Panc1 (cell line): ENCODE measurements around the gene TMTC2. TPM values are rescaled to one million over a fixed set of nuclear protein-coding genes. Genes with fewer than 3 reads are reported as not detected.

Source experiments
- ATAC-seq: fragments of 200-7000 bp; cut with Tn5 transposase; 2 replicates; pipeline ENCODE4 v1.9.1; 2020; ENCODE audit warnings: mild to moderate bottlenecking, moderate library complexity
- BruUV-seq: library from RNA; stranded (reverse); fragments of 400-500 nt; replicated peaks from 2 replicates; lab custom pipeline; 2021; lab: Mats Ljungman, UMichigan
- CTCF ChIA-PET: fragments of 300-600 bp; sonication (Branson Sonifier 250); formaldehyde crosslinking; loops from one replicate; lab custom pipeline; 2022; ENCODE audit warnings: antibody characterized with exemption; lab: Charles Lee
- POLR2A ChIA-PET: fragments of 300-600 bp; sonication (Branson Sonifier 250); formaldehyde crosslinking; loops from one replicate; lab custom pipeline; 2022; ENCODE audit warnings: antibody characterized with exemption; lab: Charles Lee
- DNase-seq: peaks from one replicate; pipeline ENCODE4 v3.0.0-alpha.2; 2010; ENCODE audit warnings: low read depth, low spot score
- H3K27ac ChIP-seq: 2 replicates; pipeline ENCODE4 v1.5.1; 2011; ENCODE audit warnings: mild to moderate bottlenecking, low read length, inconsistent platforms
- H3K27me3 ChIP-seq: fragments of 200-500 bp; sonication (Bioruptor generic); 2 replicates; pipeline ENCODE4 v1.6.0; 2014; ENCODE audit warnings: low read length, inconsistent platforms; ENCODE audit not compliant: control insufficient read depth, insufficient read depth
- H3K36me3 ChIP-seq: fragments of 200-500 bp; sonication (Bioruptor generic); 2 replicates; pipeline ENCODE4 v1.5.1; 2014; ENCODE audit warnings: inconsistent platforms, mild to moderate bottlenecking, low read length, moderate library complexity; ENCODE audit not compliant: control insufficient read depth, insufficient read depth
- H3K4me1 ChIP-seq: 2 replicates; pipeline ENCODE4 v1.5.1; 2011; ENCODE audit warnings: inconsistent platforms, mild to moderate bottlenecking, low read length, moderate library complexity; ENCODE audit not compliant: control insufficient read depth, insufficient read depth
- H3K4me3 ChIP-seq, 2 experiments: 2 replicates each; pipeline ENCODE4 v1.5.1; 2011 to 2012; ENCODE audit warnings: low read depth in 2 of 2, low read length in 2 of 2, mild to moderate bottlenecking in 2 of 2, inconsistent platforms in 1 of 2, moderate library complexity in 1 of 2
- H3K9me3 ChIP-seq: fragments of 200-500 bp; sonication (Bioruptor generic); 2 replicates; pipeline ENCODE4 v1.5.1; 2014; ENCODE audit warnings: low read depth, mild to moderate bottlenecking, inconsistent platforms, low read length, moderate library complexity; ENCODE audit not compliant: control insufficient read depth, insufficient read depth
- POLR2AphosphoS5 ChIP-seq: IDR thresholded peaks from 2 replicates; pipeline ENCODE4 v1.6.1; 2012; ENCODE audit warnings: mild to moderate bottlenecking, low read depth, low read length, moderate library complexity
- SIN3A ChIP-seq: IDR thresholded peaks from 2 replicates; pipeline ENCODE4 v1.6.1; 2012; ENCODE audit warnings: low read depth, mild to moderate bottlenecking, low read length, moderate library complexity, borderline replicate concordance; ENCODE audit not compliant: insufficient read depth
- TCF7L2 ChIP-seq: IDR thresholded peaks from 2 replicates; pipeline ENCODE4 v1.6.1; 2011; ENCODE audit warnings: mild to moderate bottlenecking, low read depth, low read length, inconsistent platforms
- in situ Hi-C: cut with HindIII; loops from 2 replicates; pipeline ENCODE4 v1.10.0; 2016; ENCODE audit warnings: low sequenced_read_pairs, low pct_unique_long_range_greater_than_20kb
- intact Hi-C: fragments of 100-400 bp; cut with micrococcal nuclease; formaldehyde crosslinking; loops from one replicate; pipeline ENCODE4 v1.10.0; 2022; ENCODE audit not compliant: unreplicated experiment
- total RNA-seq: library from RNA; stranded (reverse); gene quantifications from one replicate; pipeline ENCODE4 v1.2.1, GENCODE V29; 2021; ENCODE audit not compliant: unreplicated experiment
- TF ChIP-seq, protein P1 (sequence below): fragments of 450-650 bp; IDR thresholded peaks from 2 replicates; pipeline ENCODE4 v1.5.1; 2017; ENCODE audit warnings: mild to moderate bottlenecking
- TF ChIP-seq, protein P2 (sequence below), 2 experiments: IDR thresholded peaks; 2 replicates each; pipeline ENCODE4 v1.6.1; 2011 to 2012; ENCODE audit warnings: low read depth in 2 of 2, control low read depth in 1 of 2, low read length in 1 of 2, mild to moderate bottlenecking in 1 of 2, moderate library complexity in 1 of 2; ENCODE audit not compliant: insufficient read depth in 1 of 2

TMTC2 gene
- total RNA-seq, 1 experiment from 2014 or later: 5.7 TPM

DNA sequence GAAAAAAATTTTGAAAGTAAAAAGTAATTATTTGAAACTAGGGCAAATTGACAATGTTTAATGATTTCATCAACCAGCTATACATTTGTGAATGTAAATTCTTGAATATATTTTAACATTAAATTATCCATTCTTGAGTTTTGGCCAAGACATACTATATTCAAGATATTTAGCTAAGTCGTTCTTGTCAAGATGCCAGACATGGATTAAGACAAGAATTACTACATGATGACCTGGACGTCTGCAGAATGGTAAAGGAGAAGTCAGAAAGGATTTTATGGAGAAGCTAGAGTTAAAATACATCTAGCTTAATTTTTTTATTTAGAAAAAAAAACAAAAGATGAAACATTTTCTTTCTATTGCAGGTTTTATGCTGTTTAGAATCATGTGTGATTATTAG lies 255.8 kb downstream of the TMTC2 start:
- Histone ChIP-seq H3K36me3 (no peaks in the 10 kb centered on the region), H3K4me1 (no peaks in the 10 kb centered on the region), H3K27ac (no peak overlapping the region), H3K9me3 (no peaks in the 10 kb centered on the region), H3K27me3 (no peaks in the 10 kb centered on the region), H3K4me3 (no peak overlapping the region)
- intact Hi-C loops (no loop called here), in situ Hi-C loops (no loop called here)
- no TSS peak for BruUV-seq
- DNase-seq: no peak
- no peak for ATAC-seq
- POLR2A ChIA-PET: interaction anchor here (0.6 kb wide), 1 partner anchor 246 kb away, joined by 4 read pairs; no protein-coding TSS in a partner anchor
- CTCF ChIA-PET: interaction anchor here (0.7 kb wide), 1 partner anchor 190 kb away, joined by 3 read pairs; no protein-coding TSS in a partner anchor
- TF ChIP-seq, protein P1, sequence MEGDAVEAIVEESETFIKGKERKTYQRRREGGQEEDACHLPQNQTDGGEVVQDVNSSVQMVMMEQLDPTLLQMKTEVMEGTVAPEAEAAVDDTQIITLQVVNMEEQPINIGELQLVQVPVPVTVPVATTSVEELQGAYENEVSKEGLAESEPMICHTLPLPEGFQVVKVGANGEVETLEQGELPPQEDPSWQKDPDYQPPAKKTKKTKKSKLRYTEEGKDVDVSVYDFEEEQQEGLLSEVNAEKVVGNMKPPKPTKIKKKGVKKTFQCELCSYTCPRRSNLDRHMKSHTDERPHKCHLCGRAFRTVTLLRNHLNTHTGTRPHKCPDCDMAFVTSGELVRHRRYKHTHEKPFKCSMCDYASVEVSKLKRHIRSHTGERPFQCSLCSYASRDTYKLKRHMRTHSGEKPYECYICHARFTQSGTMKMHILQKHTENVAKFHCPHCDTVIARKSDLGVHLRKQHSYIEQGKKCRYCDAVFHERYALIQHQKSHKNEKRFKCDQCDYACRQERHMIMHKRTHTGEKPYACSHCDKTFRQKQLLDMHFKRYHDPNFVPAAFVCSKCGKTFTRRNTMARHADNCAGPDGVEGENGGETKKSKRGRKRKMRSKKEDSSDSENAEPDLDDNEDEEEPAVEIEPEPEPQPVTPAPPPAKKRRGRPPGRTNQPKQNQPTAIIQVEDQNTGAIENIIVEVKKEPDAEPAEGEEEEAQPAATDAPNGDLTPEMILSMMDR: no peak
- TF ChIP-seq SIN3A (no peak), TCF7L2 (no peak), POLR2AphosphoS5 (no peak)
- TF ChIP-seq, protein P2, sequence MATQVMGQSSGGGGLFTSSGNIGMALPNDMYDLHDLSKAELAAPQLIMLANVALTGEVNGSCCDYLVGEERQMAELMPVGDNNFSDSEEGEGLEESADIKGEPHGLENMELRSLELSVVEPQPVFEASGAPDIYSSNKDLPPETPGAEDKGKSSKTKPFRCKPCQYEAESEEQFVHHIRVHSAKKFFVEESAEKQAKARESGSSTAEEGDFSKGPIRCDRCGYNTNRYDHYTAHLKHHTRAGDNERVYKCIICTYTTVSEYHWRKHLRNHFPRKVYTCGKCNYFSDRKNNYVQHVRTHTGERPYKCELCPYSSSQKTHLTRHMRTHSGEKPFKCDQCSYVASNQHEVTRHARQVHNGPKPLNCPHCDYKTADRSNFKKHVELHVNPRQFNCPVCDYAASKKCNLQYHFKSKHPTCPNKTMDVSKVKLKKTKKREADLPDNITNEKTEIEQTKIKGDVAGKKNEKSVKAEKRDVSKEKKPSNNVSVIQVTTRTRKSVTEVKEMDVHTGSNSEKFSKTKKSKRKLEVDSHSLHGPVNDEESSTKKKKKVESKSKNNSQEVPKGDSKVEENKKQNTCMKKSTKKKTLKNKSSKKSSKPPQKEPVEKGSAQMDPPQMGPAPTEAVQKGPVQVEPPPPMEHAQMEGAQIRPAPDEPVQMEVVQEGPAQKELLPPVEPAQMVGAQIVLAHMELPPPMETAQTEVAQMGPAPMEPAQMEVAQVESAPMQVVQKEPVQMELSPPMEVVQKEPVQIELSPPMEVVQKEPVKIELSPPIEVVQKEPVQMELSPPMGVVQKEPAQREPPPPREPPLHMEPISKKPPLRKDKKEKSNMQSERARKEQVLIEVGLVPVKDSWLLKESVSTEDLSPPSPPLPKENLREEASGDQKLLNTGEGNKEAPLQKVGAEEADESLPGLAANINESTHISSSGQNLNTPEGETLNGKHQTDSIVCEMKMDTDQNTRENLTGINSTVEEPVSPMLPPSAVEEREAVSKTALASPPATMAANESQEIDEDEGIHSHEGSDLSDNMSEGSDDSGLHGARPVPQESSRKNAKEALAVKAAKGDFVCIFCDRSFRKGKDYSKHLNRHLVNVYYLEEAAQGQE (IDR thresholded peaks at IDR 0.05; ENCODE audit: insufficient read depth in 1 of 2, low read depth in 2 of 2, low read length in 1 of 2): no peak

DNA sequence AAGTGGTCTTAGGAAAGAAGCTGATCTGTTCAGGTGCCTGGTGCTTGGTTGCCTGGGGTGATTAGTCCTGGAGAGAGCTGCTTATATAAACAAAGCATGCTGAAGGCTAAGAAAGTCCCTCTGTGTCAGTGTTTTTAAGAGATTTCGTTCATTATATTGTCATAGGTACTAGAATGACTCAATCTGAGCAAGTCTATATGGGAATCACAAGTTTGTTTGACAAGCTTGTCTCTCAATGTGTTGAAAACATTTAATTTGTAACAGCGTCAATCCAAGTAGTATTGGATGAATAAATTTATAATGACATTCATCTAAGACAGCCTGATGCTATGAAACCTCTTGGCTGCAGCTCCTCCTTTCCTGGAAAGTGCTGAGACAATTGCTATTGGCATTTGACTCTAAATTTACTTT lies 256.3 kb downstream of the TMTC2 start:
- in situ Hi-C loops (no loop called here), intact Hi-C loops (no loop called here)
- BruUV-seq: no TSS peak
- ATAC-seq (no peak), DNase-seq (no peak)
- CTCF ChIA-PET: interaction anchor here (0.7 kb wide), 1 partner anchor 190 kb away, joined by 3 read pairs; no protein-coding TSS in a partner anchor
- H3K9me3 ChIP-seq: no peaks in the 10 kb centered on the region
- H3K4me3 ChIP-seq: no peak overlapping the region
- H3K27me3 ChIP-seq: no peaks in the 10 kb centered on the region
- H3K4me1 ChIP-seq: no peaks in the 10 kb centered on the region
- POLR2A ChIA-PET: no interaction called here
- TF ChIP-seq, protein P2 (IDR thresholded peaks at IDR 0.05; ENCODE audit: insufficient read depth in 1 of 2, low read depth in 2 of 2, low read length in 1 of 2): no peak
- TF ChIP-seq, protein P1: no peak
- TF ChIP-seq SIN3A (no peak), TCF7L2 (no peak), POLR2AphosphoS5 (no peak)
- H3K36me3 ChIP-seq: no peaks in the 10 kb centered on the region
- no peak overlapping the region for H3K27ac ChIP-seq
